Parathyroid adenoma (tissue), 2 donors: ENCODE results near the gene CD274.
"Not testable (repeated sequence)": the region's sequence is repeated elsewhere in the genome, so short reads cannot be mapped to it uniquely, and the experiment has no call there.

ENCODE experiments used
- H2AFZ ChIP-seq: fragments of 300-600 bp; sonication (generic); one replicate; pipeline ENCODE4 v1.7.0; 2017; ENCODE audit warnings: antibody characterized with exemption, mild to moderate bottlenecking
- H3K27ac ChIP-seq: fragments of 300-600 bp; sonication (generic); one replicate; pipeline ENCODE4 v1.7.0; 2017
- H3K27me3 ChIP-seq: fragments of 300-600 bp; sonication (generic); one replicate; pipeline ENCODE4 v1.7.0; 2017; ENCODE audit warnings: low read length; ENCODE audit not compliant: control insufficient read depth, insufficient read depth
- H3K36me3 ChIP-seq: fragments of 300-600 bp; sonication (generic); one replicate; pipeline ENCODE4 v1.7.0; 2017; ENCODE audit warnings: low read length; ENCODE audit not compliant: control insufficient read depth, insufficient read depth
- H3K4me1 ChIP-seq: fragments of 300-600 bp; sonication (generic); one replicate; pipeline ENCODE4 v1.7.0; 2017; ENCODE audit warnings: control low read depth
- H3K4me2 ChIP-seq: fragments of 300-600 bp; sonication (generic); one replicate; pipeline ENCODE4 v1.7.0; 2017; ENCODE audit warnings: low read length
- H3K4me3 ChIP-seq: fragments of 300-600 bp; sonication (generic); one replicate; pipeline ENCODE4 v1.7.0; 2017; ENCODE audit warnings: low read depth, low read length
- H3K79me2 ChIP-seq: fragments of 300-600 bp; sonication (generic); one replicate; pipeline ENCODE4 v1.7.0; 2017; ENCODE audit warnings: control low read depth
- H3K9ac ChIP-seq: fragments of 300-600 bp; sonication (generic); one replicate; pipeline ENCODE4 v1.7.0; 2017; ENCODE audit warnings: mild to moderate bottlenecking
- H3K9me3 ChIP-seq: fragments of 300-600 bp; sonication (generic); one replicate; pipeline ENCODE4 v1.7.0; 2017; ENCODE audit warnings: low read length; ENCODE audit not compliant: control insufficient read depth
- TF ChIP-seq, protein P1 (sequence below): fragments of 300-600 bp; sonication (generic); IDR thresholded peaks from one replicate; pipeline ENCODE4 v1.7.0; 2017; ENCODE audit warnings: antibody characterized with exemption, mild to moderate bottlenecking
- donor health status: primary hyperparathyroidism.

Gene CD274

DNA sequence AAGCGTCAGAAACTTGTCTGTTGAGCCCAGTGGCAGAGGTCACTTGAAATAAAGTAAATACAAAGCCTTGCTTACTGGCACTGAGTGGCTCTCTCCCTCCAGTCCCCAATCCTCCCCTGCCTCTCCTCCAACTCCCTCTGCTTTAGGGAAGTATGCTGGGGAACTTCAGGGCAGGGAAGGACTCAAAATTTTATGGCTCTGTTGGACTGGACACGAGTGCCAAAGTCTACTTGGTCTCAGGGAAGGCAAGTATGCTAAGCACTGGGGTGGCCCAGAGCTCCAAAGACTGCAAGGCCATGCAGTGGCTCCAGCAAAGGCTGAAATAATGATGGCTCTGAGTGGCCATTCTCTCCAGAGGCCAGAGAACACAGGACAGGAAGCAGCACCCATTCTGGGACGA lies 22.2 kb upstream of the CD274 start:
- Histone ChIP-seq H2AFZ (no peak overlapping the region), H3K27ac (no peak overlapping the region), H3K9me3 (no peaks in the 10 kb centered on the region), H3K4me1 (no peaks in the 10 kb centered on the region), H3K9ac (no peak overlapping the region), H3K4me2 (no peak overlapping the region), H3K79me2 (no peaks in the 10 kb centered on the region), H3K4me3 (no peak overlapping the region), H3K27me3 (no peaks in the 10 kb centered on the region), H3K36me3 (no peaks in the 10 kb centered on the region)
- TF ChIP-seq, protein P1, sequence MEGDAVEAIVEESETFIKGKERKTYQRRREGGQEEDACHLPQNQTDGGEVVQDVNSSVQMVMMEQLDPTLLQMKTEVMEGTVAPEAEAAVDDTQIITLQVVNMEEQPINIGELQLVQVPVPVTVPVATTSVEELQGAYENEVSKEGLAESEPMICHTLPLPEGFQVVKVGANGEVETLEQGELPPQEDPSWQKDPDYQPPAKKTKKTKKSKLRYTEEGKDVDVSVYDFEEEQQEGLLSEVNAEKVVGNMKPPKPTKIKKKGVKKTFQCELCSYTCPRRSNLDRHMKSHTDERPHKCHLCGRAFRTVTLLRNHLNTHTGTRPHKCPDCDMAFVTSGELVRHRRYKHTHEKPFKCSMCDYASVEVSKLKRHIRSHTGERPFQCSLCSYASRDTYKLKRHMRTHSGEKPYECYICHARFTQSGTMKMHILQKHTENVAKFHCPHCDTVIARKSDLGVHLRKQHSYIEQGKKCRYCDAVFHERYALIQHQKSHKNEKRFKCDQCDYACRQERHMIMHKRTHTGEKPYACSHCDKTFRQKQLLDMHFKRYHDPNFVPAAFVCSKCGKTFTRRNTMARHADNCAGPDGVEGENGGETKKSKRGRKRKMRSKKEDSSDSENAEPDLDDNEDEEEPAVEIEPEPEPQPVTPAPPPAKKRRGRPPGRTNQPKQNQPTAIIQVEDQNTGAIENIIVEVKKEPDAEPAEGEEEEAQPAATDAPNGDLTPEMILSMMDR = no peak

DNA sequence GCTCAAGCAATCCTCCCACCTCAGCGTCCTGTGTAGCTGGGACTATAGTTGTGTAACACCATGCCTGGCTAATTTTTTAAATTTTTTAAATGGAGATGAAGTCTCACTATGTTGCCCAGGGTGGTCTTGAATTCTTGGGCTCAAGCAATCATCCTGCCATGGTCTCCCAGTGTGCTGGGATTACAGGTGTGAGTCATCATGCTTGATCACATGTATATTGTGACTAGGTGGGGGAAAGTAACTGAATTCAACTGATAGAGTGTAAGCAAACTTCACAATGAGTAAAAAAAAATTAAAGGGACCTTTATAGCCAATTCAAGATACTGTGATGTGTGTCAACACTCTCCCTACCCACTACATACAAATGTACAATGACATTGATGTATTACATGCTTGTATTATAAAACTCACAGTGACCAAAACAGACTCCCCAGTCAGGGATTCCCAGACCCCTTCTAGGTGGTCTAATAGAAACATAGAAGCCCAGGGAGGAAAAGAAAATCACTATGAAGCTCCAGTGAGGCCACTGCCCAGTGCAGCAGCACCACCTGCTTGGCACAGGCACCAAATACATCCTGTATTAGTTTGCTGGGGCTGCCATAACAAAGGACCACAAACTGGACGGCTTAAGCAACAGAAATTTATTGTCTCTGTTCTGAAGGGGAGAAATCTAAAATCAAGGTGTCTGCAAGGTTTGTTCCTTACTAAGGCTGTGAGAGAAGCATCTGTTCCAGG lies 21.4 kb upstream of the CD274 start:
- H3K27ac ChIP-seq = no peak overlapping the region
- no peak overlapping the region for H3K9ac ChIP-seq
- no peak overlapping the region for H3K4me2 ChIP-seq

DNA sequence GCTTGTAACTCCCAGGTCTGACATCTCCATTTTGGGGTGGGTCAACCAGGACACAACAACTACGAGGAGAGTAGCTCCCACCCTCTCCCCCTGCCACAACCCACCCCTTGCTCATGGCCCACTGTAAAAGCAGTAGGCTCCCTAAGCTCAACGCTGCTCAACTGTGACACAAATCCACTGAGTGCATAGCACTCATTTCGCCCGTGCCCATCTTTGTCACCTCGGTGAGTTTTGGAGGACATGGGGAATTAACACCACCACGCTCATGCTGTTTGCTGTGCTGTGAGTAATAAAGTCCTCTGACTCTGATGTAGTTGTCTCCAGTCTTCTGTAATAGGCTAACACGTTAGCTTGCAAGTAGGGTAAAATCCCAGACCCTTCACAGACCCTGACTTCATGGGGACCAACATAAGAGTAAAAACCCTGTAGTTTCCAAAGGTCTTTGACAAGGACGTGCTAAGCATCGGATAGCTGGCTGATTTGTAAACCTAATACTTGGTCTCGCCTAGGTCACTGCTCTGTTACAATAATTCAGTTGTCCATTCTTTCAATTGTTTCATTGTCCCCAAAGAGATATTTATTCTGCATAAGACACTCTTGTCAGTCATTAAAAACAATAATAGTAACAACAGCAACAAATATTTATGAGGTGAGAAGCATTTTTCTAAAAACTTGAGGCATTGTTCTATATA lies 20.3 kb upstream of the CD274 start:
- H3K27me3 ChIP-seq = no peaks in the 10 kb centered on the region
- H2AFZ ChIP-seq = no peak overlapping the region
- no peak overlapping the region for H3K27ac ChIP-seq
- no peaks in the 10 kb centered on the region for H3K36me3 ChIP-seq
- TF ChIP-seq, protein P1 = no peak
- H3K79me2 ChIP-seq = no peaks in the 10 kb centered on the region
- H3K4me2 ChIP-seq = no peak overlapping the region
- H3K4me3 ChIP-seq = no peak overlapping the region
- H3K4me1 ChIP-seq = no peaks in the 10 kb centered on the region
- no peaks in the 10 kb centered on the region for H3K9me3 ChIP-seq
- H3K9ac ChIP-seq = no peak overlapping the region

More for the DNA sequence above, 21.4 kb upstream of the CD274 start:
- H3K27me3 ChIP-seq = no peaks in the 10 kb centered on the region
- H2AFZ ChIP-seq = no peak overlapping the region
- H3K4me3 ChIP-seq = no peak overlapping the region
- H3K79me2 ChIP-seq = no peaks in the 10 kb centered on the region
- H3K36me3 ChIP-seq = no peaks in the 10 kb centered on the region
- H3K4me1 ChIP-seq = no peaks in the 10 kb centered on the region
- TF ChIP-seq, protein P1 = no peak
- no peaks in the 10 kb centered on the region for H3K9me3 ChIP-seq

DNA sequence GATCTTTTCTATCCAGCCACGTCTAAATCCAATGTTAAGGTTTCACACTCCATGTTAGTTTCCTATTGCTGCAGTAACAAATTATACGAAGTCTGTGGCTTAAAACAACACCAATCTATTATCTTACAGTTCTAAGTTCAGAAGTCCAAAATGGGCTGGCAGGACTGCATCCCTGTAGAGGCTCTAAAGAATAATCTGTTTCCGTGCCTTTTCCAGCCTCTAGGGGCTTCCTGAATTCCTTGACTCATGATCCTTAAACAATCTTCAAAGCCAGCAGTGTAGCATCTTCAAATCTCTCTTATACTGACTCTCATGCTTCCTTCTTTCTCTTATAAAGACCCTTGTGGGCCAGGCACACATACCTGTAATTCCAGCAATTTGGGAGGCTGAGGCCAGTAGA lies 19.4 kb upstream of the CD274 start:
- Histone ChIP-seq H3K27ac (no peak overlapping the region), H3K4me1 (no peaks in the 10 kb centered on the region), H3K36me3 (no peaks in the 10 kb centered on the region), H3K27me3 (no peaks in the 10 kb centered on the region), H3K4me2 (no peak overlapping the region), H3K79me2 (no peaks in the 10 kb centered on the region), H3K4me3 (no peak overlapping the region), H3K9me3 (no peaks in the 10 kb centered on the region), H3K9ac (no peak overlapping the region), H2AFZ (no peak overlapping the region)
- TF ChIP-seq, protein P1 = no peak

DNA sequence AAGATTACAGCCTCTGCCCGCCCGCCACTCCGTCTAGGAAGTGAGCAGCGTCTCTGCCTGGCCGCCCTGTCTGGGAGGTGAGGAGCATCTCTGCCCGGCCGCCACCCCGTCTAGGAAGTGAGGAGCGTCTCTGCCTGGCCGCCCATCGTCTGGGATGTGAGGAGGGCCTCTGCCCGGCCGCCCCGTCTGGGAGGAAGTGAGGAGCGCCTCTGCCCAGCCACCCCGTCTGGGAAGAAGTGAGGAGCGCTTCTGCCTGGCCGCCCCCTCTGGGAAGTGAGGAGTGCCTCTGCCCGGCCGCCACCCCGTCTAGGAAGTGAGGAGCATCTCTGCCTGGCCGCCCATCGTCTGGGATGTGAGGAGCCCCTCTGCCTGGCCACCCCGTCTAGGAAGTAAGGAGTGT lies 17.5 kb upstream of the CD274 start:
- H3K9me3 ChIP-seq, H3K4me2 ChIP-seq, H3K9ac ChIP-seq, H3K27ac ChIP-seq, H3K79me2 ChIP-seq, H3K36me3 ChIP-seq, H3K4me1 ChIP-seq, H3K27me3 ChIP-seq, H3K4me3 ChIP-seq, H2AFZ ChIP-seq: not testable (repeated sequence)

DNA sequence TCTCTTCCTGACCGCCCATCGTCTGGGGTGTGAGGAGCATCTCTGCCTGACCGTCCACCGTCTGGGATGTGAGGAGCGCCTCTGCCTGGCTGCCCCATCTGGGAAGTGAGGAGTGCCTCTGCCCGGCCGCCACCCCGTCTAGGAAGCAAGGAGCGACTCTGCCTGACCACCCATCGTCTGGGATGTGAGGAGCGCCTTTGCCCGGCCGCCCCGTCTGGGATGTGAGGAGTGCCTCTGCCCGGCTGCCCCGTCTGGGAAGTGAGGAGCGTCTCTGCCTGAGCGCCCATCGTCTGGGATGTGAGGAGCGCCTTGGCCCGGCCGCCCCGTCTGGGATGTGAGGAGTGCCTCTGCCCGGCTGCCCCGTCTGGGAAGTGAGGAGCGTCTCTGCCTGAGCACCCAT lies 17.0 kb upstream of the CD274 start:
- not testable (repeated sequence) for H2AFZ ChIP-seq, H3K4me2 ChIP-seq, H3K79me2 ChIP-seq, H3K36me3 ChIP-seq, H3K9ac ChIP-seq, H3K27ac ChIP-seq, H3K9me3 ChIP-seq, H3K4me1 ChIP-seq, H3K4me3 ChIP-seq, H3K27me3 ChIP-seq

DNA sequence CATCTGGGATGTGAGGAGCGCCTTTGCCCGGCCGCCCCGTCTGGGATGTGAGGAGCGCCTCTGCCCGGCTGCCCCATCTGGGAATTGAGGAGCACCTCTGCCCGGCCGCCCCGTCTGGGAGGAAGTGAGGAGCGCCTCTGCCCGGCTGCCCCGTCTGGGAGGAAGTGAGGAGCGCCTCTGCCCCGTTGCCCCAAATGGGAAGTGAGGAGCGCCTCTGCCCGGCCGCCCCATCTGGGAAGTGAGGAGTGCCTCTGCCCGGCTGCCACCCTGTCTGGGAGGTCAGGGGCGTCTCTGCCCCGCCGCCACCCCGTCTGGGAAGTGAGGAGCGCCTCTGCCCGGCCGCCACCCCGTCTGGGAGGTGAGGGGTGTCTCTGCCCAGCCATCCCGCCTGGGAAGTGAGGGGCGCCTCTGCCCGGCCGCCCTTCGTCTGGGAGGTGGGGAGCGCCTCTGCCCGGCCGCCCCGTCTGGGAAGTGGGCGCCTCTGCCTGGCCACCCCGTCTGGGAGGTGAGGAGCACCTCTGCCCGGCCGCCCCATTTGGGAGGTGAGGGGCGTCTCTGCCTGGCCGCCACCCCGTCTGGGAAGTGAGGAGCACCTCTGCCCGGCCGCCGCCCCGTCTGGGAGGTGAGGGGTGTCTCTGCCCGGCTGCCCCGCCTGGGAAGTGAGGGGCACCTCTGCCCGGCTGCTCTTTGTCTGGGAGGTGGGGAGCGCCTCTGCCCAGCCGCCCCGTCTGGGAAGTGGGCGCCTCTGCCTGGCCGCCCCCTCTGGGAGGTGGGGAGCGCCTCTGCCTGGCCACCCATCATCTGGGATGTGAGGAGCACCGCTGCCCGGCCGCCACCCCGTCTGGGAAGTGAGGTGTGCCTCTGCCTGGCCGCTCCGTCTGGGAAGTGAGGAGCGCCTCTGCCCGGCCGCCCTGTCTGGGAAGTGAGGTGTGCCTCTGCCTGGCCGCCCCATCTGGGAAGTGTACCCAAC lies 16.2 kb upstream of the CD274 start:
- H3K79me2 ChIP-seq, H2AFZ ChIP-seq: not testable (repeated sequence)

More for the DNA sequence above, 16.2 kb upstream of the CD274 start:
- H3K9ac ChIP-seq, H3K4me3 ChIP-seq, H3K36me3 ChIP-seq, H3K4me2 ChIP-seq, H3K4me1 ChIP-seq, H3K27ac ChIP-seq, H3K27me3 ChIP-seq, H3K9me3 ChIP-seq: not testable (repeated sequence)
